ENCODE results near the gene UBR7.
"Not testable (repeated sequence)": the region's sequence is repeated elsewhere in the genome, so short reads cannot be mapped to it uniquely, and the experiment has no call there.

Gene UBR7

DNA sequence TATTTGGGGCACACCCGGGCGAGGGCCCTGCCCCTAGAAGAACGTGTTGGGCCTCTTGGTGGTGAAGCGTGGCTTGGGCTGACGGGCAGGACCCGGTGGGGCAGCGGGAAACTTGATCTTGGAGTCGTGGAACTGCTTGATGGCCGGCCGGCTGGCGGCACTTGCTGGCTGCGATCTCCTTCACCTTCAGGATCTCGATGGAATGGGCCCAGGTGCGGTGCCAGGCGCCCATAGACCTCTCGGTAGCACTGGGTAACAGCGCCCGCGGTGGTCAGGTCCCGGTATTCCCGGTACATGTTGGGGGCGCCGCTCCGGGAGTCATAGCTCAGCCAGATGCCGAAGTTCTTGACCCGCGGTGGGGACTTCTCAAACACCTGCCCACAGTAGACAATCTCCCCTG is 16.5 kb downstream of the UBR7 start:
- in situ Hi-C loops (cut with MboI; ENCODE audit: low sequenced_read_pairs, unreplicated experiment), result no loop called here
- TF ChIP-seq, protein P1, sequence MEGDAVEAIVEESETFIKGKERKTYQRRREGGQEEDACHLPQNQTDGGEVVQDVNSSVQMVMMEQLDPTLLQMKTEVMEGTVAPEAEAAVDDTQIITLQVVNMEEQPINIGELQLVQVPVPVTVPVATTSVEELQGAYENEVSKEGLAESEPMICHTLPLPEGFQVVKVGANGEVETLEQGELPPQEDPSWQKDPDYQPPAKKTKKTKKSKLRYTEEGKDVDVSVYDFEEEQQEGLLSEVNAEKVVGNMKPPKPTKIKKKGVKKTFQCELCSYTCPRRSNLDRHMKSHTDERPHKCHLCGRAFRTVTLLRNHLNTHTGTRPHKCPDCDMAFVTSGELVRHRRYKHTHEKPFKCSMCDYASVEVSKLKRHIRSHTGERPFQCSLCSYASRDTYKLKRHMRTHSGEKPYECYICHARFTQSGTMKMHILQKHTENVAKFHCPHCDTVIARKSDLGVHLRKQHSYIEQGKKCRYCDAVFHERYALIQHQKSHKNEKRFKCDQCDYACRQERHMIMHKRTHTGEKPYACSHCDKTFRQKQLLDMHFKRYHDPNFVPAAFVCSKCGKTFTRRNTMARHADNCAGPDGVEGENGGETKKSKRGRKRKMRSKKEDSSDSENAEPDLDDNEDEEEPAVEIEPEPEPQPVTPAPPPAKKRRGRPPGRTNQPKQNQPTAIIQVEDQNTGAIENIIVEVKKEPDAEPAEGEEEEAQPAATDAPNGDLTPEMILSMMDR (IDR thresholded peaks at IDR 0.05; ENCODE audit: borderline replicate concordance, control extremely low read depth, extremely low read depth, insufficient read depth, missing control alignments), result no peak
- no peak for DNase-seq (ENCODE audit: low spot score)

DNA sequence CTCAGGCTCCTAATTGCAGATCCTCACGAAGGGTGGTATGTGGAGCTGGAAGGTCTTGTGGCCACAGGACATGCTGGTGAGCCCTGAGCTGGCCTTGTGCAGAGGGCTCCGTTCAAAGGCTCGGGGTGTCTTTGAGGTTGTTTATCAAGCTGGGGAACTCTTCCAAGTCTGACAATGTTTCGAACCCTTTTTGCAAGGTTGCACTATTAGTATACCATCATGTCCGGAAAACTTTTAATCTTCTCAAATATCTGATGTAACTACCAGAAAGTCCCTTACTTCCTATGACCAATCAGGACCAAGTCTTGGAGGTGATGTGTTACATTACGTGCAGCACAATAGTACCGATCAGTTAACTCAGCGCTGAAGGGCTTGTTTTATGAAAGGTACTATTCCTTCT is 21.5 kb downstream of the UBR7 start:
- in situ Hi-C loops (cut with MboI; ENCODE audit: low sequenced_read_pairs, unreplicated experiment), result no loop called here
- TF ChIP-seq, protein P1 (IDR thresholded peaks at IDR 0.05; ENCODE audit: borderline replicate concordance, control extremely low read depth, extremely low read depth, insufficient read depth, missing control alignments), result no peak
- no peak for DNase-seq (ENCODE audit: low spot score)

DNA sequence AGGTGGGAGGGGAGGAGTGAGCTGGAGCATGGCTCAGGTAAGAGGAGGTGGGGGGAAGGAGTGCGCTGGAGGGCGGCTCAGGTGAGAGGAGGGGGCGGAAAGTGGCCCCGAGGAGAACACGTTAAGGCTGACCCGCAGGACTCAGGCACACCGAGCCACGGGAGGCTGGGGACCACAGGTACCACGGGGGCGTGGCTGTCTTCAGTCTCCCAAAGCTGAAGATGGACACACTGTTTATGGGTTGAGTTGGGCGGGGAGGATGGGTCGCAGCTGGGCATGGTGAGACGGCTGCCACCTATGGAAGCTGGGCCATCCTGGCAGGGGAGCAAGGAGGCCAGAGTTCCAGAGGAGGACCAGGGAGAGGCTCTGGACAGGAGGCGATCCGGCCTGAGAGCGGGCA is 23.5 kb downstream of the UBR7 start:
- TF ChIP-seq, protein P1 (IDR thresholded peaks at IDR 0.05; ENCODE audit: borderline replicate concordance, control extremely low read depth, extremely low read depth, insufficient read depth, missing control alignments), result no peak
- in situ Hi-C loops (cut with MboI; ENCODE audit: low sequenced_read_pairs, unreplicated experiment), result loop anchor here (10.0 kb wide), 1 partner anchor 314 kb away; no protein-coding TSS in a partner anchor
- DNase-seq (ENCODE audit: low spot score), result peak; percentile 37

DNA sequence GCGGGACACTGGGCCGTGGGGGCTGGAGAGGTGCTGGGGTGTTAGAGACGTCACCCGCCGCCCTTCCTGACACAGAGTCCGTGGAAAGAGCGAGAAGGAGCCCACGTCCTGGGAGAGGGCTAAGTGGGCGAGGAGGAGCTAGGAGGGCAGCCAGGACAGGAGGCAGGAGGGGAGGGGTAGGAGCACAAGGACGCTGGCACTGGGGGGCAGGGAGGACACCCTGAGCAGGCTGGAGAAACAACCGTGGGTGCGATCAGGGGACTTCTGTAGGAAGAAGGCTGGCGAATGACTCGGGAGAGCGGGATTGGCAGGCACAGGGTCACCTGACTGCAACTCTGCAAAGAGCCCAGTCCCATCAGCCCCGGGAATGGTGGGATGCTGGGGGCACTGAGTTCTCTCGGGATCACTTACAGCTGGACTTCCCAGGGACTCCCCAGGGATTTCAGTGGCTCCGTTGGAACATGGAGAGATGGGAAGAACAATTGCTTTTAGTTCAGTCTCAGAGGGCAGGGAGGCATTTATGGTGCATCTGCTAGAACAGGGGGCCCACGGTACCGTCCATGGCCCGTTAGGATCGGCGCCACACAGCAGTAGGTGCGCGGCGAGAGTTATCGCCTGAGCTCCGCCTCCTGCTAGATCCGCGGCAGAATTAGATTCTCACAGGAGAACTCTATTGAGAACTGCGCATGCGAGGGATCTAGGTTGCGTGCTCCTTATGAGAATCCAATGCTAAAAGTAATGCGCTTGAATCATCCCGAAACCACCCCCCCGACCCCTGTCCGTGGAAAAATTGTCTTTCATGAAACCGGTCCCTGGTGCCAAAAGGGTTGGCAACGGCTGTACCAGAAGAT is 24.3 kb downstream of the UBR7 start:
- peak; percentile 55 for DNase-seq (ENCODE audit: low spot score)
- in situ Hi-C loops (cut with MboI; ENCODE audit: low sequenced_read_pairs, unreplicated experiment), result loop anchor here (10.0 kb wide), 1 partner anchor 313 kb away; no protein-coding TSS in a partner anchor

DNA sequence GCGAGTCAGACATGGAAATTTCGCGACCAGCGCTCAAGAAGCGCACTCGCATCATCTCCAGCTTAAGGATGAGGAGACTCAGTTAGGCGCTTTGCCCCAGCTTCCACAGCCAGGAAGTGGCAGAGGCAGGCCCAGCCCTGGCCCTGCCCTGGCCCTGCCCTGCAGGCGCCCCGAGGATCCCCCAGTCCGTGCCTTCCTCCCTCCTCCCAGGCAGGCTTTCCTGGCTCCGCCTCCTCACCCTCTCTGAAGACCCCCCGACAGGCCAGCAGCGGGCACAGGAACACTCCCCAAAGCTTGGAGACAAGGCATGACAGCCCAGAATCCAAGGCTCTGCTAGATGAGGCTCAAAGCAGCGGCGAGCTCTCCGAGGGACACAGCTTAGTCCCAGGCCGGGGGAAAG is 25.1 kb downstream of the UBR7 start:
- DNase-seq (ENCODE audit: low spot score), result no peak
- in situ Hi-C loops (cut with MboI; ENCODE audit: low sequenced_read_pairs, unreplicated experiment), result loop anchor here (10.0 kb wide), 1 partner anchor 313 kb away; no protein-coding TSS in a partner anchor
- TF ChIP-seq, protein P1 (IDR thresholded peaks at IDR 0.05; ENCODE audit: borderline replicate concordance, control extremely low read depth, extremely low read depth, insufficient read depth, missing control alignments), result no peak

More for the DNA sequence above, 24.3 kb downstream of the UBR7 start:
- TF ChIP-seq, protein P1 (IDR thresholded peaks at IDR 0.05; ENCODE audit: borderline replicate concordance, control extremely low read depth, extremely low read depth, insufficient read depth, missing control alignments), result no peak

DNA sequence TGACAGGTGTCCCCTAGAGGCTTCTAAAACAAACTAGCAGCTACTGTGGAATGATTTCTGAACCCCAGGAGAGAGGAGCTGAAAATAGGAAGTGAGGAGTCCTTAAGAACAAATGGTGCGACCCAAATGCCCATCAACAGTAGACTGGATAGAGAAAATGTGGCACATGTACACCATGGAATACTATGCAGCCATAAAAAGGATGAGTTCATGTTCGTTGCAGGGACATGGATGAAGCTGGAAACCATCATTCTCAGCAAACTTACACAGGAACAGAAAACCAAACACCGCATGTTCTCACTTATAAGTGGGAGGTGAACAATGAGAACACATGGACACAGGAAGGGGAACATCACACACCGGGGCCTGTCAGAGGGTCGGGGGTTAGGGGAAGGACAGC is 26.0 kb downstream of the UBR7 start:
- in situ Hi-C loops (cut with MboI; ENCODE audit: low sequenced_read_pairs, unreplicated experiment), result loop anchor here (10.0 kb wide), 1 partner anchor 312 kb away; no protein-coding TSS in a partner anchor
- DNase-seq (ENCODE audit: low spot score), result not testable (repeated sequence)

DNA sequence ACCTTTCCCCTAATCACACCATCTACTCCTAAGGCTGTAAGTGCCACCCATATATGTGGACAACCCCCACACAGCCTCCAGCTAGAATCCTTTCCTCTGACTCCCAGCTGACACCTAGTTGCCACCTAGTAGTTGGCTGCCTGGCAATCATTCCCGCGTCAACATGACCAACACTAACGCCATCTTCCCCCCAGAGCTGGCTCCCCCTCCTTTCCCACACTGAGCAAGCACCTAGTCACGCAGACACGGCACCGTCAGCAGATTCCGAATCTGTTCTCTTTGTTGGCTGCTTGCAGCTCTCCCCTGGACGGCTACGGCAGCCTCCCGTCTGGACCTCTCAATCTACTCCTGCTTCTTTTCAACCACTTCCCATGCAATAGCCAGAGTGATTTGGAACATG is 27.7 kb downstream of the UBR7 start:
- in situ Hi-C loops (cut with MboI; ENCODE audit: low sequenced_read_pairs, unreplicated experiment), result loop anchor here (10.0 kb wide), 1 partner anchor 310 kb away; no protein-coding TSS in a partner anchor
- TF ChIP-seq, protein P1 (IDR thresholded peaks at IDR 0.05; ENCODE audit: borderline replicate concordance, control extremely low read depth, extremely low read depth, insufficient read depth, missing control alignments), result no peak
- DNase-seq (ENCODE audit: low spot score), result no peak

Data from GM13976 (cell line).